GM23338 (cell line): ENCODE results near the gene POLR1C. TPM values are rescaled to one million over a fixed set of nuclear protein-coding genes. Genes with fewer than 3 reads are reported as not detected.

Experiments used
- ATAC-seq: fragments of 200-7000 bp; cut with Tn5 transposase; 3 replicates; pipeline ENCODE4 v1.9.1; 2020
- DNase-seq: peaks from one replicate; pipeline ENCODE4 v3.0.0-alpha.2; 2015; ENCODE audit warnings: low spot score
- H2AFZ ChIP-seq: fragments of 200-600 bp; sonication (generic); 2 replicates; pipeline ENCODE4 v1.8.0; 2016; ENCODE audit warnings: antibody characterized with exemption, mild to moderate bottlenecking, moderate library complexity
- H3F3A ChIP-seq: fragments of 200-600 bp; sonication (generic); replicated peaks from 2 replicates; pipeline ENCODE4 v1.8.0; 2017; ENCODE audit warnings: antibody characterized with exemption, mixed run types, low read depth
- H3K27ac ChIP-seq: fragments of 200-600 bp; sonication (generic); 2 replicates; pipeline ENCODE4 v1.6.1; 2016; ENCODE audit warnings: low read depth
- H3K27me3 ChIP-seq: fragments of 200-600 bp; sonication (generic); 2 replicates; pipeline ENCODE4 v1.8.0; 2016; ENCODE audit warnings: mild to moderate bottlenecking, mixed run types, moderate library complexity; ENCODE audit not compliant: insufficient read depth
- H3K36me3 ChIP-seq: fragments of 200-600 bp; sonication (generic); 2 replicates; pipeline ENCODE4 v1.8.0; 2016; ENCODE audit warnings: mild to moderate bottlenecking; ENCODE audit not compliant: insufficient read depth
- H3K4me1 ChIP-seq: fragments of 200-600 bp; sonication (generic); 2 replicates; pipeline ENCODE4 v1.8.0; 2016; ENCODE audit warnings: mild to moderate bottlenecking, moderate library complexity; ENCODE audit not compliant: insufficient read depth
- H3K4me2 ChIP-seq: fragments of 200-600 bp; sonication (generic); 2 replicates; pipeline ENCODE4 v1.7.1; 2017; ENCODE audit warnings: mixed run types
- H3K4me3 ChIP-seq: fragments of 200-600 bp; sonication (generic); 2 replicates; pipeline ENCODE4 v1.6.1; 2016; ENCODE audit warnings: mixed run types
- H3K79me2 ChIP-seq: fragments of 200-600 bp; sonication (generic); replicated peaks from 2 replicates; pipeline ENCODE4 v1.8.0; 2017; ENCODE audit warnings: mild to moderate bottlenecking; ENCODE audit not compliant: insufficient read depth
- H3K9me2 ChIP-seq: fragments of 200-600 bp; sonication (generic); 2 replicates; pipeline ENCODE4 v1.8.0; 2017; ENCODE audit not compliant: insufficient read depth
- H4K20me1 ChIP-seq: fragments of 200-600 bp; sonication (generic); replicated peaks from 2 replicates; pipeline ENCODE4 v1.8.0; 2017; ENCODE audit warnings: mild to moderate bottlenecking; ENCODE audit not compliant: insufficient read depth
- H3K27ac Mint-ChIP-seq: 2 replicates; pipeline ENCODE4 v1.8.0; 2020; ENCODE audit warnings: inconsistent platforms, mild to moderate bottlenecking, moderate library complexity, mixed read lengths
- H3K27me3 Mint-ChIP-seq: 3 replicates; pipeline ENCODE4 v1.8.0; 2022; ENCODE audit warnings: low read depth, mild to moderate bottlenecking, moderate library complexity, mixed read lengths, inconsistent platforms; ENCODE audit not compliant: insufficient read depth, poor library complexity
- H3K36me3 Mint-ChIP-seq: 3 replicates; pipeline ENCODE4 v1.8.0; 2021; ENCODE audit warnings: low read depth, mild to moderate bottlenecking, inconsistent platforms, moderate library complexity, mixed read lengths
- H3K4me1 Mint-ChIP-seq: 3 replicates; pipeline ENCODE4 v1.8.0; 2020; ENCODE audit warnings: mild to moderate bottlenecking, inconsistent platforms, mixed read lengths
- H3K4me3 Mint-ChIP-seq: 3 replicates; pipeline ENCODE4 v1.8.0; 2021; ENCODE audit warnings: moderate library complexity, mild to moderate bottlenecking, inconsistent platforms, mixed read lengths
- H3K9me3 Mint-ChIP-seq: 3 replicates; pipeline ENCODE4 v1.8.0; 2020; ENCODE audit warnings: moderate library complexity, mild to moderate bottlenecking, inconsistent platforms, mixed read lengths
- CREB1 ChIP-seq: fragments of 250-450 bp; sonication (Bioruptor Pico); IDR thresholded peaks from 2 replicates; pipeline ENCODE4 v1.5.0; 2020; ENCODE audit warnings: low read depth, mild to moderate bottlenecking, moderate library complexity
- ETS1 ChIP-seq: IDR thresholded peaks from 2 replicates; pipeline ENCODE4 v1.6.1; 2016; ENCODE audit warnings: antibody characterized with exemption
- EZH2 ChIP-seq: fragments of 200-600 bp; sonication (generic); IDR thresholded peaks from one replicate; pipeline ENCODE4 v1.8.0; 2017; ENCODE audit warnings: antibody characterized with exemption, mild to moderate bottlenecking, low read depth; ENCODE audit not compliant: unreplicated experiment
- EZH2phosphoT487 ChIP-seq: fragments of 200-600 bp; sonication (generic); IDR thresholded peaks from one replicate; pipeline ENCODE4 v1.8.1; 2018; ENCODE audit warnings: antibody characterized with exemption; ENCODE audit not compliant: unreplicated experiment
- JUNB ChIP-seq: IDR thresholded peaks from one replicate; pipeline ENCODE4 v1.6.1; 2016; ENCODE audit warnings: antibody characterized with exemption; ENCODE audit not compliant: unreplicated experiment
- NANOG ChIP-seq: IDR thresholded peaks from 2 replicates; pipeline ENCODE4 v1.6.1; 2016; ENCODE audit warnings: antibody characterized with exemption, borderline replicate concordance
- POLR2AphosphoS5 ChIP-seq: IDR thresholded peaks from 2 replicates; pipeline ENCODE4 v1.6.1; 2016; ENCODE audit warnings: antibody characterized with exemption, low read depth
- REST ChIP-seq: IDR thresholded peaks from one replicate; pipeline ENCODE4 v1.6.1; 2018; ENCODE audit warnings: antibody characterized with exemption; ENCODE audit not compliant: unreplicated experiment
- STAT1 ChIP-seq: IDR thresholded peaks from one replicate; pipeline ENCODE4 v1.6.1; 2016; ENCODE audit warnings: antibody characterized with exemption; ENCODE audit not compliant: unreplicated experiment
- ZNF114 ChIP-seq: fragments of 250-450 bp; sonication (Bioruptor Pico); IDR thresholded peaks from 2 replicates; pipeline ENCODE4 v1.5.0; 2020; ENCODE audit warnings: mild to moderate bottlenecking, moderate library complexity
- ZNF331 ChIP-seq: fragments of 250-450 bp; sonication (Bioruptor Pico); IDR thresholded peaks from 2 replicates; pipeline ENCODE4 v1.5.0; 2020; ENCODE audit warnings: low read depth, mild to moderate bottlenecking, moderate library complexity
- ZNF462 ChIP-seq: fragments of 250-450 bp; sonication (Bioruptor Pico); IDR thresholded peaks from 2 replicates; pipeline ENCODE4 v1.5.0; 2020; ENCODE audit warnings: mild to moderate bottlenecking, moderate library complexity
- polyA plus RNA-seq: library from polyadenylated mRNA; unstranded; fragments of >200 nt; fragmentation: Nextera tagmentation; extraction: Ambion mirVana; gene quantifications from 2 replicates; pipeline ENCODE4 v1.2.1, GENCODE V29; 2016
- total RNA-seq: library from RNA; depleted of rRNA; stranded (reverse); fragments of >200 nt; shearing (Covaris generic); gene quantifications from 2 replicates; pipeline ENCODE4 v1.2.3, GENCODE V29; 2014

Gene POLR1C
- total and polyA plus RNA-seq, 2 experiments from 2014 or later = 26.6 to 47.0 TPM

- ATAC-seq (no peak), DNase-seq (no peak)
- H3K36me3 ChIP-seq = no peaks in the 10 kb centered on the region
- no peak overlapping the region for H2AFZ ChIP-seq
- Mint-ChIP-seq H3K9me3 (peaks cover 3% of the 10 kb centered on the region; the same call in 2 of the 3 replicates), H3K4me3 (no peak overlapping the region), H3K27ac (no peak overlapping the region), H3K36me3 (peaks cover 43% of the 10 kb centered on the region), H3K27me3 (peaks cover 33% of the 10 kb centered on the region), H3K4me1 (peaks cover 12% of the 10 kb centered on the region)
- TF ChIP-seq ZNF114 (CRISPR knock-in tag) (no peak), REST (no peak), POLR2AphosphoS5 (no peak), STAT1 (no peak), CREB1 (CRISPR knock-in tag) (no peak), ZNF462 (CRISPR knock-in tag) (no peak), NANOG (no peak), EZH2phosphoT487 (no peak), ETS1 (no peak), ZNF331 (CRISPR knock-in tag) (no peak), JUNB (no peak), EZH2 (no peak)
- H3K9me2 ChIP-seq = no peaks in the 10 kb centered on the region
- peaks cover 7% of the 10 kb centered on the region for H3F3A ChIP-seq
- no peak overlapping the region for H3K4me2 ChIP-seq
- peaks cover 4% of the 10 kb centered on the region for H4K20me1 ChIP-seq
- H3K79me2 ChIP-seq = no peaks in the 10 kb centered on the region
- no peaks in the 10 kb centered on the region for H3K4me1 ChIP-seq
- no peak overlapping the region for H3K27ac ChIP-seq
- H3K27me3 ChIP-seq = peaks cover 26% of the 10 kb centered on the region
- H3K4me3 ChIP-seq = no peak overlapping the region
Observed at GRCh38 chr6:43504756-43505593, 11.9 kb upstream of the POLR1C start.
